Calu3 (cell line): ENCODE results near the gene EIPR1. TPM values are rescaled to one million over a fixed set of nuclear protein-coding genes. Genes with fewer than 3 reads are reported as not detected.

ENCODE experiments used
- BruUV-seq: library from RNA; stranded (reverse); fragments of 400-500 nt; replicated peaks from 2 replicates; lab custom pipeline; 2021; lab: Mats Ljungman, UMichigan
- CTCF ChIA-PET: fragments of 300-600 bp; sonication (Branson Sonifier 250); formaldehyde crosslinking; loops from one replicate; lab custom pipeline; 2022; ENCODE audit warnings: antibody characterized with exemption; lab: Charles Lee
- DNase-seq: peaks from one replicate; pipeline ENCODE4 v3.0.0; 2022
- H3K27ac Mint-ChIP-seq: one replicate; pipeline ENCODE4 v1.8.0; 2022; ENCODE audit warnings: mixed read lengths; ENCODE audit not compliant: unreplicated experiment
- H3K27me3 Mint-ChIP-seq: one replicate; pipeline ENCODE4 v1.8.0; 2022; ENCODE audit warnings: mixed read lengths; ENCODE audit not compliant: unreplicated experiment
- H3K36me3 Mint-ChIP-seq: one replicate; pipeline ENCODE4 v1.8.0; 2022; ENCODE audit warnings: mild to moderate bottlenecking, moderate library complexity, mixed read lengths; ENCODE audit not compliant: insufficient read depth, unreplicated experiment
- H3K4me1 Mint-ChIP-seq: one replicate; pipeline ENCODE4 v1.8.0; 2022; ENCODE audit warnings: mild to moderate bottlenecking, low read depth, mixed read lengths; ENCODE audit not compliant: unreplicated experiment
- H3K4me3 Mint-ChIP-seq: one replicate; pipeline ENCODE4 v1.8.0; 2022; ENCODE audit warnings: mild to moderate bottlenecking, low read depth, moderate library complexity, mixed read lengths; ENCODE audit not compliant: unreplicated experiment
- H3K9me3 Mint-ChIP-seq: one replicate; pipeline ENCODE4 v1.8.0; 2022; ENCODE audit warnings: low read depth, mixed read lengths; ENCODE audit not compliant: unreplicated experiment
- CTCF ChIP-seq: fragments of 200-600 bp; IDR thresholded peaks from one replicate; pipeline ENCODE4 v1.8.0; 2022; ENCODE audit warnings: antibody characterized with exemption; ENCODE audit not compliant: unreplicated experiment
- intact Hi-C: fragments of 100-400 bp; cut with micrococcal nuclease; formaldehyde crosslinking; loops from one replicate; pipeline ENCODE4 v1.10.0; 2022; ENCODE audit not compliant: unreplicated experiment
- total RNA-seq: library from RNA; stranded (reverse); gene quantifications from 2 replicates; pipeline ENCODE4 v1.2.3, GENCODE V29; 2022

EIPR1 gene
- total RNA-seq, 1 experiment from 2014 or later: 31.7 TPM

- Mint-ChIP-seq H3K4me1 (no peaks in the 10 kb centered on the region), H3K4me3 (no peak overlapping the region), H3K36me3 (no peaks in the 10 kb centered on the region), H3K9me3 (peaks cover 6% of the 10 kb centered on the region), H3K27ac (no peak overlapping the region), H3K27me3 (no peaks in the 10 kb centered on the region)
- no TSS peak for BruUV-seq
- intact Hi-C loops: no loop called here
- TF ChIP-seq CTCF: no peak
- CTCF ChIA-PET: no interaction called here
- DNase-seq: no peak
Measured at GRCh38 chr2:3307236-3307635, 70.4 kb downstream of the EIPR1 start.

- Mint-ChIP-seq H3K9me3 (peaks cover 6% of the 10 kb centered on the region), H3K4me1 (no peaks in the 10 kb centered on the region), H3K27me3 (no peaks in the 10 kb centered on the region), H3K36me3 (no peaks in the 10 kb centered on the region), H3K4me3 (no peak overlapping the region), H3K27ac (no peak overlapping the region)
- intact Hi-C loops: no loop called here
- TF ChIP-seq CTCF: no peak
- no TSS peak for BruUV-seq
- no peak for DNase-seq
- CTCF ChIA-PET: no interaction called here
Measured at GRCh38 chr2:3305952-3306351, 71.7 kb downstream of the EIPR1 start.

GRCh38 chr2:3305431-3305830 is 72.2 kb downstream of the EIPR1 start:
- no peak for DNase-seq
- BruUV-seq: no TSS peak
- intact Hi-C loops: no loop called here
- Mint-ChIP-seq H3K36me3 (no peaks in the 10 kb centered on the region), H3K4me3 (no peak overlapping the region), H3K9me3 (peaks cover 6% of the 10 kb centered on the region), H3K4me1 (no peaks in the 10 kb centered on the region), H3K27ac (no peak overlapping the region), H3K27me3 (no peaks in the 10 kb centered on the region)
- no peak for TF ChIP-seq CTCF
- CTCF ChIA-PET: no interaction called here

GRCh38 chr2:3303583-3304406 is 73.8 kb downstream of the EIPR1 start:
- Mint-ChIP-seq H3K27ac (no peak overlapping the region), H3K36me3 (no peaks in the 10 kb centered on the region), H3K4me3 (no peak overlapping the region), H3K9me3 (peaks cover 6% of the 10 kb centered on the region), H3K4me1 (no peaks in the 10 kb centered on the region), H3K27me3 (no peaks in the 10 kb centered on the region)
- CTCF ChIA-PET: no interaction called here
- DNase-seq: peak; percentile 89
- peak; percentile 74 for TF ChIP-seq CTCF
- no TSS peak for BruUV-seq
- intact Hi-C loops: loop anchor here (2.0 kb wide), 1 partner anchor 75 kb away; the partner anchor contains the start of gene TRAPPC12
